HUES6 (cell line): ENCODE measurements around the gene MTRR.

Experiments used
- H3K27ac ChIP-seq: 2 replicates; pipeline ENCODE4 v1.7.0; 2013; ENCODE audit warnings: low read depth, mild to moderate bottlenecking, low read length, inconsistent platforms
- H3K27me3 ChIP-seq: 2 replicates; pipeline ENCODE4 v1.6.1; 2013; ENCODE audit warnings: low read length; ENCODE audit not compliant: control insufficient read depth, insufficient read depth
- H3K36me3 ChIP-seq: 2 replicates; pipeline ENCODE4 v1.6.1; 2013; ENCODE audit warnings: low read length; ENCODE audit not compliant: control insufficient read depth, insufficient read depth
- H3K4me1 ChIP-seq: 2 replicates; pipeline ENCODE4 v1.6.1; 2013; ENCODE audit warnings: low read length; ENCODE audit not compliant: control insufficient read depth, insufficient read depth
- H3K4me3 ChIP-seq: 2 replicates; pipeline ENCODE4 v1.5.1; 2013; ENCODE audit warnings: low read depth, low read length
- H3K9ac ChIP-seq: one replicate; pipeline ENCODE4 v1.6.1; 2013; ENCODE audit warnings: mild to moderate bottlenecking, low read length
- H3K9me3 ChIP-seq: 2 replicates; pipeline ENCODE4 v1.6.1; 2013; ENCODE audit warnings: low read depth, low read length; ENCODE audit not compliant: control insufficient read depth, insufficient read depth

Gene MTRR

GRCh38 chr5:7875151-7875550, 6.2 kb downstream of the MTRR start:
- H3K36me3 ChIP-seq, result peaks cover 87% of the 10 kb centered on the region
- H3K27ac ChIP-seq, result no peak overlapping the region
- H3K4me3 ChIP-seq, result no peak overlapping the region
- H3K27me3 ChIP-seq, result no peaks in the 10 kb centered on the region
- no peaks in the 10 kb centered on the region for H3K9me3 ChIP-seq
- H3K9ac ChIP-seq, result no peak overlapping the region
- peaks cover 2% of the 10 kb centered on the region; the same call in 1 of the 2 replicates for H3K4me1 ChIP-seq

DNA sequence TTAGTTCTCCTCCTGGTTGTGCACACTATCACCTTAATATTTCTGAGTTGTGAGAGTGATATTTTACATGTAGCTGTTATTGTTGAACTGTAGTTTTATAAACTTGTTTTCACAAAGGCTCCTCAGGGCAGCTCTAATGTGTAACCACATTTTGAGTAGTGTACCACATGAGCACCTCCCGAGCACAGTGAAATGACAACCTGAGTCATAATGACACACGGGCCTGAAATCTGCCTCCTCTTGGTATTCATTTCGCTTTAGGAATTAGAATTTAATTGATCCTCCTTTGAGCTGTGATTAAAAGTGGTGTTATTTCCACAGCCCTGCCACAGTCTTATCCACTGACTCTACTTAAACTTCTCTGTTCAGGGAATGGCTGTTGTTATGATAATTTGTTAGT, 7.9 kb downstream of the MTRR start:
- no peak overlapping the region for H3K4me3 ChIP-seq
- H3K27me3 ChIP-seq, result no peaks in the 10 kb centered on the region
- H3K4me1 ChIP-seq, result no peaks in the 10 kb centered on the region
- H3K9ac ChIP-seq, result no peak overlapping the region
- peaks cover 92% of the 10 kb centered on the region for H3K36me3 ChIP-seq
- no peaks in the 10 kb centered on the region for H3K9me3 ChIP-seq
- H3K27ac ChIP-seq, result no peak overlapping the region

- Histone ChIP-seq H3K36me3 (peaks cover 94% of the 10 kb centered on the region), H3K27ac (no peak overlapping the region)
These were observed 8.9 kb downstream of the MTRR start for GRCh38 chr5:7877851-7878250.

GRCh38 chr5:7878381-7878873, 9.5 kb downstream of the MTRR start:
- Histone ChIP-seq H3K27ac (no peak overlapping the region), H3K9ac (no peak overlapping the region), H3K36me3 (peaks cover 94% of the 10 kb centered on the region), H3K4me1 (no peaks in the 10 kb centered on the region), H3K27me3 (no peaks in the 10 kb centered on the region), H3K9me3 (no peaks in the 10 kb centered on the region), H3K4me3 (no peak overlapping the region)

More at GRCh38 chr5:7877851-7878250, 8.9 kb downstream of the MTRR start:
- Histone ChIP-seq H3K9ac (no peak overlapping the region), H3K9me3 (no peaks in the 10 kb centered on the region), H3K4me1 (no peaks in the 10 kb centered on the region), H3K27me3 (no peaks in the 10 kb centered on the region), H3K4me3 (no peak overlapping the region)

GRCh38 chr5:7881091-7881490, 12.1 kb downstream of the MTRR start:
- no peak overlapping the region for H3K9ac ChIP-seq
- H3K27me3 ChIP-seq, result no peaks in the 10 kb centered on the region
- H3K36me3 ChIP-seq, result peaks cover 93% of the 10 kb centered on the region
- H3K4me1 ChIP-seq, result no peaks in the 10 kb centered on the region
- no peaks in the 10 kb centered on the region for H3K9me3 ChIP-seq
- H3K4me3 ChIP-seq, result no peak overlapping the region
- no peak overlapping the region for H3K27ac ChIP-seq

DNA sequence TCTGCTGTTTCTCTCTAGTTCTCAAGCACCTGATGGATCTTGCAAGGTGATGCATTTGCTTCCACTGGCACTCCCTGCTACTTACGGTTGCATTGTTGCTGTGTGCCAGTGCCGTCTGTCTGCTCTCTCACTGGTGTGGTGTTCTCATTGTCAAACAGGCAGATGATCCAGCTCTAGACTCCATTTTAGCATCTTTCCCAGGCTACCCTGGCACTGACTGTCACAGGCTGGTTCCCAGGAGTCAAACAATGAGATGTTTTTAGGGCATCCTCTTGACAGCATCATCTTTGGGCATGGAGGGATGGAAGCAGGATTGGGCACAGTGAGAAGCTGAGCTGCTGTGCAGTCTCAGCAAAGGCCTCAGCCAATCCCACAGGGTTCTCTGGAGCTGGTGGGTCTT, 12.9 kb downstream of the MTRR start:
- Histone ChIP-seq H3K36me3 (peaks cover 92% of the 10 kb centered on the region), H3K4me3 (no peak overlapping the region), H3K9me3 (no peaks in the 10 kb centered on the region), H3K4me1 (no peaks in the 10 kb centered on the region), H3K27ac (no peak overlapping the region), H3K27me3 (no peaks in the 10 kb centered on the region), H3K9ac (no peak overlapping the region)

GRCh38 chr5:7882926-7883325, 14.0 kb downstream of the MTRR start:
- Histone ChIP-seq H3K36me3 (peaks cover 85% of the 10 kb centered on the region), H3K9ac (no peak overlapping the region), H3K27ac (no peak overlapping the region), H3K4me3 (no peak overlapping the region), H3K9me3 (no peaks in the 10 kb centered on the region), H3K27me3 (no peaks in the 10 kb centered on the region), H3K4me1 (no peaks in the 10 kb centered on the region)

DNA sequence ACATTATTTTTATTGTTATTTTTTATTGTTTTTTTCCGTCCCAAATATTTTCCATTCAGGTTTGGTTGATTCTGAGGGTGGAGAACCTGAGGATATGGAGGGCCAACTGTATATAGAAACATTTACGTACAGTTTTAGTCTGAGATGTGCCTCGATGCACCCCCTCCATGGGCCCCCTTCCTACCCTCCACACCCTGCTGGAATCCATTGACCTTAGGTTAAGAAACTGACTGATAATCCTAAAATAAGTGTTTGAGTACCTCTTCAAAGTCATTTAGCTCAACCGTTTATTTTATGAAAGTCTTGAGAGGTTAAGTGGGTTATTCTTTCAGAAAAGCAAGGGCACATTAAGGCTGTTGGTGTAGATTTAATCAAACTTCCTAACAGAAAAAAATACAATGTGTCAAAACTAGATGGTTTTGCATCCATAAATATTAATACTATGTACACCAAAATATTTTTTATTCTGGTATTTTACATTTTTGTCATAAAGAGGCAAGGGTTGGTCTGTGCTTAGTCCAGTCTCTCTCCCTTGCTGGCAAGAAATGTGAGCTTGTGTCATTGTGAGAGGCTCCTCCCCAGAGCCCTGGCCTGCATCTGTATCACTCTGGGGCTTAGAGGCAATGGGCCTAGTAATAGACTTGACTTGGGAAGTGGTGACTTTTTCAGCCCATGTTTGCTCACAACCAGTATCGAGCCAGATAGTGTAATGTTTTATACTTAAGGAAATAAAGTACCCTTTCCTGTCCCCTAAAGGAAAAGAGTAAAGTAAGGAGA, 15.7 kb downstream of the MTRR start:
- no peak overlapping the region for H3K27ac ChIP-seq
- H3K4me1 ChIP-seq, result no peaks in the 10 kb centered on the region
- peaks cover 88% of the 10 kb centered on the region for H3K36me3 ChIP-seq
- no peak overlapping the region for H3K4me3 ChIP-seq
- no peak overlapping the region for H3K9ac ChIP-seq
- no peaks in the 10 kb centered on the region for H3K9me3 ChIP-seq
- H3K27me3 ChIP-seq, result no peaks in the 10 kb centered on the region

- H3K36me3 ChIP-seq, result peaks cover 83% of the 10 kb centered on the region
- no peaks in the 10 kb centered on the region for H3K27me3 ChIP-seq
- no peak overlapping the region for H3K27ac ChIP-seq
- no peak overlapping the region for H3K4me3 ChIP-seq
- no peak overlapping the region for H3K9ac ChIP-seq
- H3K4me1 ChIP-seq, result no peaks in the 10 kb centered on the region
- H3K9me3 ChIP-seq, result no peaks in the 10 kb centered on the region
These were observed 18.0 kb downstream of the MTRR start for GRCh38 chr5:7886849-7887475.

- peaks cover 83% of the 10 kb centered on the region for H3K36me3 ChIP-seq
These were observed 20.0 kb downstream of the MTRR start for GRCh38 chr5:7888901-7889300.

GRCh38 chr5:7894439-7894838, 25.5 kb downstream of the MTRR start:
- Histone ChIP-seq H3K9me3 (no peaks in the 10 kb centered on the region), H3K4me3 (no peak overlapping the region), H3K36me3 (peaks cover 93% of the 10 kb centered on the region), H3K27me3 (no peaks in the 10 kb centered on the region), H3K9ac (no peak overlapping the region), H3K27ac (no peak overlapping the region), H3K4me1 (no peaks in the 10 kb centered on the region)

More at GRCh38 chr5:7888901-7889300, 20.0 kb downstream of the MTRR start:
- no peak overlapping the region for H3K27ac ChIP-seq
- H3K27me3 ChIP-seq, result no peaks in the 10 kb centered on the region
- H3K9me3 ChIP-seq, result no peaks in the 10 kb centered on the region
- no peaks in the 10 kb centered on the region for H3K4me1 ChIP-seq
- H3K4me3 ChIP-seq, result no peak overlapping the region
- no peak overlapping the region for H3K9ac ChIP-seq
